SU-DHL-6 (cell line): ENCODE measurements around the gene CCL4L2.
"Not testable (repeated sequence)": the region's sequence is repeated elsewhere in the genome, so short reads cannot be mapped to it uniquely, and the experiment has no call there.

Experiments used
- H2AFZ ChIP-seq: fragments of 200-600 bp; sonication (generic); 2 replicates; pipeline ENCODE4 v1.6.1; 2014; ENCODE audit warnings: low read depth, mild to moderate bottlenecking, moderate library complexity, mixed read lengths, antibody characterized with exemption, low read length; ENCODE audit not compliant: severe bottlenecking
- H3F3A ChIP-seq: fragments of 200-600 bp; shearing (Covaris generic); 2 replicates; pipeline ENCODE4 v1.6.0; 2016; ENCODE audit warnings: antibody characterized with exemption, mild to moderate bottlenecking; ENCODE audit not compliant: insufficient read depth
- H3K27ac ChIP-seq: fragments of 200-600 bp; sonication (generic); 2 replicates; pipeline ENCODE4 v1.5.1; 2016; ENCODE audit warnings: low read depth, mild to moderate bottlenecking, low read length, moderate library complexity, mixed read lengths
- H3K27me3 ChIP-seq: fragments of 200-600 bp; sonication (generic), shearing (Covaris generic); 2 replicates; pipeline ENCODE4 v1.6.0; 2014; ENCODE audit warnings: mild to moderate bottlenecking, low read length
- H3K36me3 ChIP-seq: fragments of 200-600 bp; sonication (generic); 2 replicates; pipeline ENCODE4 v1.6.1; 2014; ENCODE audit warnings: mild to moderate bottlenecking, low read length, mixed read lengths
- H3K4me2 ChIP-seq: fragments of 300-600, 200-600 bp; shearing (Covaris generic), sonication (generic); 2 replicates; pipeline ENCODE4 v1.6.0; 2014; ENCODE audit warnings: low read length, low read depth, mild to moderate bottlenecking; ENCODE audit not compliant: poor library complexity, severe bottlenecking
- H3K4me3 ChIP-seq: fragments of 200-600 bp; sonication (generic); 2 replicates; pipeline ENCODE4 v1.5.1; 2014; ENCODE audit warnings: antibody characterized with exemption, low read length, mild to moderate bottlenecking, mixed read lengths; ENCODE audit not compliant: insufficient read depth, poor library complexity, severe bottlenecking
- H3K79me2 ChIP-seq: fragments of 200-600 bp; sonication (generic); 2 replicates; pipeline ENCODE4 v1.6.1; 2014; ENCODE audit warnings: mild to moderate bottlenecking, low read length, moderate library complexity; ENCODE audit not compliant: insufficient read depth
- H3K9ac ChIP-seq: fragments of 200-600 bp; sonication (generic); 2 replicates; pipeline ENCODE4 v1.7.0; 2014; ENCODE audit warnings: mild to moderate bottlenecking, low read length
- H3K9me2 ChIP-seq: fragments of 200-600 bp; sonication (generic); replicated peaks from 2 replicates; pipeline ENCODE4 v1.6.1; 2014; ENCODE audit warnings: low read length; ENCODE audit not compliant: insufficient read depth
- H3K9me3 ChIP-seq: fragments of 200-600 bp; sonication (generic); 2 replicates; pipeline ENCODE4 v1.6.1; 2014; ENCODE audit warnings: low read length, mixed read lengths; ENCODE audit not compliant: insufficient read depth
- H4K20me1 ChIP-seq: fragments of 200-600 bp; sonication (generic); 2 replicates; pipeline ENCODE4 v1.6.1; 2014; ENCODE audit warnings: low read depth, mild to moderate bottlenecking, antibody characterized with exemption, low read length, moderate library complexity, mixed read lengths

The CCL4L2 gene

DNA sequence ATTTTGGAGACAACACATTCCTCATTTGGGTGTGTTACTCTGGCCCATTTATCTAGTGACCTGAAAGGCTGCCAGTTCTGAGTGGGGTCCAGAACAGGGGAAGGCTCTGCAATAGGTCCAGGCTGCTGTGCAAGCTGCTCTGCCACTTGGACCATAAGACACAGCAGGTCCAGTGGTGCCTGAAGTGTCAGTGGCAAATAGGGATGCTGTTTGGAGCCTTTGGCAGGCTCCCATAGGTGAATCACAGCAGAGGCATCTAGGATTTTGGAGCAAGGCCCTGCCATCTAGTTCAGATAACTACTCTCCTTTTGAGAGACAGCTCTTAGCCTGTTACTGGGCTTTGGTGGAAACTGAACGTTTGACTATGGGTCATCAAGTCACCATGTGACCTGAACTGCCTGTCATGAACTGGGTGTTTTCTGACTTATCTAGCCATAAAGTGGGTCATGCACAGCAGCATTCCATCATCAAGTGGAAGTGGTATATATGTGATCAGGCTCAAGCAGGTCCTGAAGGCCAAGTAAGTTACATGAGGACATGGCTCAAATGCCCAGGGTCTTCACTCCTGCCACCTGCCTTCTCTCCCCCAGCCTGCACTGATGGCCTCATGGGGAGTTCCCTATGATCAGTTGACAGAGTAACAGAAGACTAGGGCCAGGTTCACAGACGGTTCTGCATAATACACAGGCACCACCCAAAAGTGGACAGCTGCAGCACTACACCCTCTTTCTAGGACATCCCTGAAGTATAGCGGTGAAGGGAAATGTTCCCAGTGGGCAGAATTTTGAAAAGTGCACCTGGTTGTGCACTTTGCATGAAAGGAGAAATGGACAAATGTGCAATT, 10.1 kb downstream of the CCL4L2 start:
- not testable (repeated sequence) for H3K79me2 ChIP-seq, H3K9me3 ChIP-seq, H3K4me2 ChIP-seq, H2AFZ ChIP-seq, H3K27ac ChIP-seq, H3F3A ChIP-seq, H3K9me2 ChIP-seq, H4K20me1 ChIP-seq, H3K4me3 ChIP-seq, H3K27me3 ChIP-seq, H3K36me3 ChIP-seq, H3K9ac ChIP-seq

DNA sequence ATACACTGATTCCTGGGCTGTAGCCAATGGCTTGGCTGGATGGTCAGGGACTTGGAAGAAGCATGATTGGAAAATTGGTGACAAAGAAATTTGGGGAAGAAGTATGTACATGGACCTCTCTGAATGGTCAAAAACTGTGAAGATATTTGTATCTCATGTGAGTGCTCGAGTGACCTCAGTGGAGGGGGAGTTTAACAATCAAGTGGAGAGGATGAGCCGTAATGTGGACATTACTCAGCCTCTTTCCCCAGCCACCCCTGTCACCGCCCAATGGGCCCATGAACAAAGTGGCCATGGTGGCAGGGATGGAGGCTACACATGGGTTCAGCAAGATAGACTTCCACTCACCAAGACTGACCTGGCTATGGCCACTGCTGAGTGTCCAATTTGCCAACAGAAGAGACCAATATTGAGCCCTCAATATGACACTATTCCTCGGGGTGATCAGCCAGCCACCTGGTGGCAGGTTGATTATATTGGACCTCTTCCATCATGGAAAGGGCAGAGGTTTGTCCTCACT, 10.8 kb downstream of the CCL4L2 start:
- H3K36me3 ChIP-seq, H3K79me2 ChIP-seq, H3K27ac ChIP-seq, H3K9ac ChIP-seq, H4K20me1 ChIP-seq, H3K9me2 ChIP-seq, H3F3A ChIP-seq, H3K4me2 ChIP-seq, H3K9me3 ChIP-seq, H3K4me3 ChIP-seq, H3K27me3 ChIP-seq, H2AFZ ChIP-seq: not testable (repeated sequence)

DNA sequence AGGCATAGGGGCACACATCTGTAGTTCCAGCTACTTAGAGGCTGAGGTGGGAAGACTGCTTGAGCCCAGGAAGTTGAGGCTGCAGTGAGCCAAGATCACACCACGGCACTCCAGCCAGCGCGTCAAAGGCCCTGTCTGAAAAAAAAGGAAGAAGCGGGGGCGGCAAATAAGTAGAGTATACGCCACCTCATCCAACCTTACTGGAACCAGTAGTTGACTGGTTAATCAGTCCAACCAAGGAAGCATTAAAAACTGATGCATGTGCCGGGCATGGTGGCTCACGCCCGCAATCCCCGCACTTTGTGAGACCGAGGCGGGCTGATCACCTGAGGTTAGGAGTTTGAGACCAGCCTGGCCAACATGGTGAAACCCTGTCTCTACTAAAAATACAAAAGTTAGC, 12.1 kb downstream of the CCL4L2 start:
- H3F3A ChIP-seq, H3K4me2 ChIP-seq, H3K9me2 ChIP-seq, H3K9ac ChIP-seq, H3K27ac ChIP-seq, H4K20me1 ChIP-seq, H3K79me2 ChIP-seq, H3K27me3 ChIP-seq, H3K9me3 ChIP-seq, H3K36me3 ChIP-seq, H2AFZ ChIP-seq, H3K4me3 ChIP-seq: not testable (repeated sequence)

DNA sequence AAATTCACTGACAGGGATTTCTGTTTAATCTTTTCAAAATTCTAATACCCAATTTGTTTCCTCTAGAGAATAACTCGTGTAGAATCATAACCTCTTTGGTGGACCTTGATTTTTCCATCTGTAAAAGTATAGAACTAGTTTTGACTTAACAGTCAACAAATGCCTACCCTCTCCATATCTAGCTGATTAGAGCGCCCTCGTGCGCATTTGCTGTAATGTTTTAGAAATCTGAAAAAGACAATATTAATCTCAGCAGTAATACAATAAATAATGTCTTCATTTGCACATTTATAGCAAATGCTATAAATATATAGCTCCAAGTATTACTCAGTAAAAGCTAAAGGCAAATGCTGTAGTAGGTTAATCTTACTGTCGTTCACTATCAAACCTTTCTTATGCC, 18.8 kb downstream of the CCL4L2 start:
- not testable (repeated sequence) for H3K79me2 ChIP-seq, H3K36me3 ChIP-seq, H3K9ac ChIP-seq, H3K9me3 ChIP-seq, H3K9me2 ChIP-seq, H3K4me3 ChIP-seq, H2AFZ ChIP-seq, H4K20me1 ChIP-seq, H3K4me2 ChIP-seq, H3F3A ChIP-seq, H3K27ac ChIP-seq, H3K27me3 ChIP-seq

DNA sequence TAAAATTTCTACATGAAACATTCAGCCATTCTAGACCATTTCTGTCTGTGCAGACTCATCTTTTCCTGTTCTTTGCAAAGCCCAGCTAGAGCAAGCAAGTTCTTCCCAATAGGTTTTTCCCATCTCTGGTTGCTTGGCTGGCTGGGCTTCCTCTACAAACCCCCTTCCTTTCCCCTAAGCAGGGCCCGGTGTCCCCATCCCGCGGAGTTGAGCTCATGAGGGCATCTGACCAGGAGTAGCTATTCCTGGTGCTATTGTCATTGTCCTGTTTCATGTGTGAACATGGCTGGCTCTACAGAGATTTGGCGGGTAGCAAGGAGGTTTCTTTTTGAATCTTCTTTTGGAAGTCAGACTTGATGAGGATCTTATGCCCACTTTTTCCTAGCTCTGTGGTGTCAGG, 31.2 kb downstream of the CCL4L2 start:
- not testable (repeated sequence) for H3K27me3 ChIP-seq, H3K4me3 ChIP-seq, H3F3A ChIP-seq, H4K20me1 ChIP-seq, H3K9ac ChIP-seq, H3K9me2 ChIP-seq, H3K4me2 ChIP-seq, H3K27ac ChIP-seq, H2AFZ ChIP-seq, H3K9me3 ChIP-seq, H3K79me2 ChIP-seq, H3K36me3 ChIP-seq
